Activated CD8-positive, alpha-beta memory T cell treated with anti-CD3 and anti-CD28 coated beads for 1 hour (primary cell): ENCODE data around the gene XRCC4.
"Not testable (repeated sequence)": the region's sequence is repeated elsewhere in the genome, so short reads cannot be mapped to it uniquely, and the experiment has no call there.

Experiments used
- DNase-seq, 2 donors: peaks; one replicate each; pipeline ENCODE4 v3.0.0-alpha.2; 2020; ENCODE audit warnings: low read depth in 1 of 2; ENCODE audit errors: extremely low read depth in 1 of 2

The XRCC4 gene

DNA sequence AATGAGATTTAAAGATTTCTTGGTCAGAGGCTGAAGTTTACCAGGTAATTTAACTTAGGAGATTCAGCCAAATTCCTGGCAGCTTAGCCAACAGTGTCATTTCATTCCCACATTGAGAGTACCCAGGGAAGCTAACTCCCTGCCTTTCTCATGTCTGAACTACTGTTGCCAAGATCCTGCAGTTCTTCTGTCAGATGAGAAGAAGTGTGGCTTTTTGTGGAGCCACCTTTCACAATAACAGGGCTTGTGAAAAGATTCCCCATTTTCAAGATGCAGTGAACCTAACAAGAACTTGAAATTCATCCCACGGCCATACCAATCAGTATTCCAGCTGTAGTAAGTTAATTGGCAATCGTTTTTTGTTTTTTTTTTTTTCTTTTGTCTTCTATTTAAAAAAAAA lies 176.4 kb downstream of the XRCC4 start:
- DNase-seq: no peak

DNA sequence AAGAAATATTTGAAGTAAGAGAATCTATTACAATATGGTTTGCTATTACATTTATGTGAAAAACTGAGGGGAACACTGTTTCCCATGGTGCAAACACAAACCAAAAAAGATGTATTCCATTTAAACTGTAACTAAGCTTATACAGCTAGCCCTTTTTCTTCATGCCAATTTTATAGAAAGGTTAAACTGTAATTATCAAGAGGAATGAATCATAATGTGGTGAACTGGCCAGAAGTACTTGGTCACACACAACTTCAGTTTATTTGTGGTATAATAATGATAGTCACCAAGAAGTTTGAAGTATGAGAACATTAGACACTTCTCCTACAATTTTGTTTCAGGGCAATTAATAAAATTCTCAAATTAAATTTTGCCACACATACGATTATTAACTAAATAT lies 177.9 kb downstream of the XRCC4 start:
- DNase-seq: no peak

DNA sequence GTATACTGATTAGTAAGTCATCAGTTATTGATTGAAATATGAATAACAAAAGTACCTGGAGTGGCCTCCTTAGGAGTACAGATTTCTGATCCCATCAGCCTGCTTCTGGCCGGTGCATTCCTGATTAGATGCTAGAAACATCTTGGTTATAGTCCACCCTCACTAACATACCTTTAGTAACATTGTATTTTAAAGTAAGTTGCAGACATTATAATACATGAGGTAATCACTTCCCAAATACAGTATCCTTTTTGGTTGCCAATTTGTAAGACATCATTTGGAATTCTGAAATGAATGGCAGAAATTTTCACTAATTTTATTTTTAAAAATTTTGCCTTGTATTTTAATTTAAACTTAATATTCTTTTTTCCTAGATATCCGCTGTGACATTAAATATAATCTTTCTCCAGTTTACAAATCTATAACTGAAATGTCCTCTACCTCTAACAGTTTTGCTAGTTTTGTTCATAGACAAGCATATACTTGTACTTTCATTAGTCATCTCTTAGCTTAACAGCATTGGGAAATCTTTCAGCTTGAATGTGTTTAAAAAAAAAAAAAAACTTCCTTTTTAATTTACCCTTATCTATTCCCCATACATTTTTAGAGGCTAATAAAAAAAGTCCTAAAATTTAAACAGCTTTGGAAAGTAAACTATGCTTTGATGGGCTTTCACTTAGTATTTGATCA lies 178.9 kb downstream of the XRCC4 start:
- no peak for DNase-seq

DNA sequence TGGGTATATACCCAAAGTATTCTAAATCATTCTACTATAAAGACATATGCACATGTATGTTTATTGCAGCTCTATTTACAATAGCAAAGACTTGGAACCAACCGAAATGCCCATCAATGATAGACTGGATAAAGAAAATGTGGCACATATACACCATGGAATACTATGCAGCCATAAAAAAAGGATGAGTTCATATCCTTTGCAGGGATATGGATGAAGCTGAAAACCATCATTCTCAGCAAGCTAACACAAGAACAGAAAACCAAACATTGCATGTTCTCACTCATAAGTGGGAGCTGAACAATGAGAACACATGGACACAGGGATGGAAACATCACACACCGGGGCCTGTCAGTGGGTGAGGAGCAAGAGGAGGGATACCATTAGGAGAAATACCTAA lies 180.3 kb downstream of the XRCC4 start:
- DNase-seq: not testable (repeated sequence)

DNA sequence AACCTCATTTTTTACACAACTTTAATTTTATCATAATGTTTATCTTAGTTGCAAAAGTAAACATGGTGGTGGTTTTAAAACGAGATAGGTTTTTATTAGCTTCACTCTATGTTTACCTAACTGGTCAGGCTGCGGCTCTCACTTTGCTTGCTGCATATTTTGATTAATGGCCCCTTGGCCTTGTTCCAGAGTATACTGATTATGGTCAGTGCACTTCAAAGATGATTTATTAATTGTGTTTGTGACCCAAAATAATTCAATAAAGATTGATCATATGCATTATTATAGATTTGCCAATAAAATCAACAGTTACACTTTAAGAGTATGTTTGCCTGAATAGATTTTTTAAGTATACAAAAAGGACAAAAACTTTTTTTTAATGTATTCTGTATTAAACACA lies 188.0 kb downstream of the XRCC4 start:
- no peak for DNase-seq

DNA sequence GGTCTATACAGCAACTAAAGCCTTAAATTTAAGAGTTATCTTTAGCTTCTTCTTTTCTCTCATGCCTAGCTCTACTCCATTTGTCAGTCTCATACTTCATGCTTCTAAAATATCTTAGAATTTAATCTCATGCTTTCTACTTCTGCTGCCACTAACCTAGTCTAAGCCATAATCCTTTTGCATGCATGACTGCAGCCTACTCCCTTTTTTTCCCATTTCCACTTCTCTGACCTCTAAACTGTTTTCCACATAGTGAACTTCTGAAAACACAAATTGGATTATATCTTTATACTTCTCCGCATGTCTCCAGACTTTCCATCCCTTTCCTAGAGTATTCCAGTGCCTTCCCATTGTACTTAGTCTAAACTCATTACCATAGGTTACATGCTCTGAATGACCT lies 193.0 kb downstream of the XRCC4 start:
- no peak for DNase-seq

DNA sequence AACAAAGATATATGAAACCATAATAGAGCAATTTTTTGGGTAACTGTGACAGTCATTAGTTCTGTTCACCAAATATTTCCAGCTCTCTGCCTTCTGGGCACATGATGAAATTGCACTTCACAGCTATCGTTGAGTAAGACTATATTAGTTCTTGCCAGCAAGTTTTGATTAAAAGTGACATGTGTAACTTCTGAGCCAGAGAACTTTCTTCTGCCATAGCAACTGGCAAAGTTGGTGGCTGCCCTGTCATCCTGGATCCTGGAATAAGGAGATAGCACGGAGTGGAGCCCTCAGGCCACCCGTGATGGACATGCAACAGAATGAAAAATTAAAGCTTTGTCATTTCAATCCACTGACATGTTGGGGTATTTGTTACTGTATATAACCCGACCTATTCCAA lies 199.8 kb downstream of the XRCC4 start:
- no peak for DNase-seq

DNA sequence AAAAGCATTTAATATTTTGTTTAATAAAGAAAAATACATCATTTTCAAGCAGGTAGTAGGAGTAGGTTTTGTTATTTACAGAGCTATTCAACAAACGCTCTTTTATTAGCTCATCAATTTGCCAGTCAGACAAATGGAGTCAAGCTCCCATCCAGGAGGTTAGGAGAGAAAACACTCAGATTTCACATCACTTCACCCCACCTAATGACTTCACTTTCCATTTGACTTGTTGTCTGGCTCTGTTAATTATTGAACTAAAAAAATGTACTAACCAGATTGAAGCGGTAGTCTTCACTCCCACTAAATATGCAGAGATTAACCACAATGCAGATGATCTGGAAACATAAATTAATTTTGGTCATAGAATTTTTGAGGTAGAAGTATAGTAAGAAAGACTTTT lies 200.6 kb downstream of the XRCC4 start:
- no peak for DNase-seq

DNA sequence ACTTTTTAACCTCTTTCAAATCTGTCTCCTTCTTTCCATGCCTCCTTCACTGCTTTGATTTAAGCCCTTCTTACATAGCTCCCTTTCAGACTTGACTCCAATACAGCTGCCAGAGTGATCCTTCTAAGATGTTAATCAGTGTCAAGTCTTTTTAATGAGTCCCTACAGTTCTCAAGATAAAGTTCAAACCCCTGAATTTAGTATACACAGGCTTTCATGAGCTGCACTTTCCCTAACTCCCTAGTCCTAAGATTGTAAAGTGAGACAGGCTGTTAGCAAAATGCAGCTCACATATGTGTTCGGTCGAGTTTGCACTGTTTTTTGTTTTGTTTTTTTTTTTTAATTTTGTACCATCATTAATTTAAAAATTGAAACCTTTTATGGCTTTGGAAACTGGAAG lies 203.8 kb downstream of the XRCC4 start:
- no peak for DNase-seq

DNA sequence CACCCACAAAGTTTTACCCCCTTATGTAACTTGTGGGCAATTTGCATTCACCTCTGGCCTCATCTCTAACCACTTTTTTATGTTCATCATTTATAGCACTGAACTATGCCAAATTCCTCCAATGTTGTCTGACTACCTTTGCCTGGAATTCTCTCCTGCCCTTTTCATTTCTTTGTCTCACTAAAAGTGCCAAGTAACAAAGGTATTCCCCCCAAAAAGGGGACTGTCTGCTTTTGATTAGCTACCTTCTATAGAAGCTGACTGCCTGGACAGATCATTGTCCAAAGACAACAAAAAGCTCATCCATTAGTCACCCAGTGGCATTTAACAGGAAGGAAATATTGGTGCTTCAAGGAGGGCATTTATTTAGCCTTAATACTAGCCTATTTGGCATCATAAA lies 204.3 kb downstream of the XRCC4 start:
- DNase-seq: no peak

DNA sequence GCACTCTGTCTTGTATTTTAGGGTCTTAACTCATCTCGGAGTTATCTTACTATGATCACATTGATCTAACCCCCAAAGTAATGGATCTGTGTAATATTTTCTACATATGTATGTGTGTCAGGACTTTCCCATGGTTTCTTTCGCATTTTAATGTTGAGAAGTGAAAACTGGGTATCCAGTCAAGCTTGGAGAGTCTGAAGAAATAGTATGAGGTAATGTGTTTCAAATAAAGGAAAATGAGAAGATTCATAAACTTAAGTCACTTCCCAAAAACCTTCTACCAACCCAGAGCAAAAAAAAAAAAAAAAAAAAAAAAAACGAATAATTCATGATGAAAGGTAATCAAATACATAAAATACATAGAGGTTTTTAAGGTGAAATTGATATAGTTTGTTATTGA lies 206.4 kb downstream of the XRCC4 start:
- DNase-seq: no peak

DNA sequence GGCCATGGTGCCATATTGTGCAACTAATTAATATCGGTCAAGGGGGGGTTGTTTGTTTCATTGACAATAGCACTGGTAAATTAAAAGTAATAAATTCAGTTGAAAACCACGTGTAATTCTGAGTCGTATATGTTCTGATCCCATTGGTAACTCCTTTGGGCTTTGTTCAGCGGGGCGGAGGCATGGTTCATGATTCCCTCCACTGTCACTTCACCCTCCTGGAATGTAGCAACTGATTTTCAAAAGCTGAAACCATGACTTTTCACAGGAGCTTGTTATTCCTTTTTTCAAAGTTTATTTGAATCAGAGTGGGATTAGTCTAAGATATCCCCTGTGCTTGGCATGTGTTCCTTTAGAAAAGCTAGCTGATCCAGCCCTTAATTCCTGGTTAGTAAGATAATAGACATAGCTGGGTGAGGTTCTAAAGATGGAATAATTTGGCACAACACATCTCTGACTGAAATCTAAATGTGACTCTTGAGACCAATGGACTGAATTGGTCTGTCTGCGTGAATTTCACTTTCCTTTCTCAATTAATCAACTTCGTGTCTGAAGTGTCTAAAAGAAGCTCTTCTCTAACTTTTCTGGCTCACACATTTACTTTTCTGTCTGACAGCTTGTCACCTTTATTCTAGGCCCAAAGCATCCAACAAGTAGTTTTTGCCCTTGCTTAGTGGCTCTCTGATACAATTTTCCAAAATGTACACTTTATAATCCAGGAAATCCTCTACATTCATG lies 208.5 kb downstream of the XRCC4 start:
- DNase-seq: no peak

DNA sequence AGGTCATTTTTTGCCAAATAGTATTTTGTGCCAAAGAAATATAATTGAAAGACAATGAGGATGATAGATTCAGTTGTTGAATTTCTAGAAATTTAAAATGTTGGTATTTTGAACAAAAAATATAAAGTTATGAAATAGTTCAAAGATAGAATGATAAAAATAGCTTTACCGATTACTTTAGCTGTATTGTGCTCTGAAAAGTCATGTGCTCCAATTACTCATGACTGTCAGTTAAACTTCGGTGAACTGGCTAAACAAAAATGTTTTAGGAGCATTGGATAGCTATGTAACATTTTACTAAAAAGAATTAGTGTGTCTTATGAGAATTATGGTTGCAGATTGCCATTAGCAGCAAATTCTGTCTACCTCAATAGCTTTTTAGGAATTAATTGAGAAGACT lies 216.9 kb downstream of the XRCC4 start:
- DNase-seq: no peak

DNA sequence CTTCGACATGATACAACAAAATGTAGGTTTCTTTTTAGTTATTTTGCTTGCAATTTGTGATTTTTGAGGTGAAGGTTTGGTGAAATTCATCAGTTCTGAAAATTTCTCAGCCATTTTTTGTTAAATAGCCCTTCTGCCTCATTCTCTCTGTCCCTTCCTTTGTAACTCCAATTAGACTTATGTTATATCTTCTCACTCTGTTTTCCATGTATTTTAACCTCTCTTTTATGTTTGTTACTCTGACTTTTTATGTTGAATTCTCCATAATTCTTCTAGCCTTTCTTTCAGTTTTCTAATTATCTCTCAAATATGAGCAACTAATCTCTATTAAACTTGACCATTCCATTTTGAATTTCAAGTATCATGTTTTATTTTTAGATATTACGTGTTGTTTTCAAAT lies 222.0 kb downstream of the XRCC4 start:
- DNase-seq: no peak

DNA sequence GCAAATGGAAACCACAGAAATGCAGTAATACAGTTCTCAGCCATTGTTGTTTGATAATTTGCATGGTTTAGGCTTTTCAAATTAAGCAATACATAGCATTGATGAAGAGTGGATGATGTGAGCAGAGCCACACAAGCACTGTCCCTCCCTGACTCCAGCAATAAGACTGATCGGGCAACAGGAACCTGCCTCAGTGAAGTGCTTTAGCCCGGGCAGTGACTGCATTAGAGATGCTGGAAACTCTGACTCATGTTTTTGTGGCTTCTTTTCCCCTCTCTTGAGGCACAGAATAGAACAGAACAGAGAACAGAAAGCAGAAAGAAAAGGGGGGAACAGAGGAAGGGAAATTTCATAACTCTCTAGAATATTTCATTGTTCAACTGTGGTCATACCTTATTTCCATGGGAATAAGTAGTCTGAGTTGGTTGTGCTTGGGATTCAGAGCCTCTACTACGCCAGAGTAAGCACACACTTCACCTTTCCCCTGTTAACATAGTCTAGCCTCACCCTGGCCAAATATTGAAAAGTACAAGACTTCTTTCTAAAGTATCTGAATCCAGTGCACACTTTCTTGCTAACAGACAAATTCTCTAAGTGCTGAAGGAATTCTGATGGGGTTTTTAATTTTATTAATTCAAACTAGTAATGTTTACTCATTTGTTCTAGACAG lies 229.4 kb downstream of the XRCC4 start:
- no peak for DNase-seq

DNA sequence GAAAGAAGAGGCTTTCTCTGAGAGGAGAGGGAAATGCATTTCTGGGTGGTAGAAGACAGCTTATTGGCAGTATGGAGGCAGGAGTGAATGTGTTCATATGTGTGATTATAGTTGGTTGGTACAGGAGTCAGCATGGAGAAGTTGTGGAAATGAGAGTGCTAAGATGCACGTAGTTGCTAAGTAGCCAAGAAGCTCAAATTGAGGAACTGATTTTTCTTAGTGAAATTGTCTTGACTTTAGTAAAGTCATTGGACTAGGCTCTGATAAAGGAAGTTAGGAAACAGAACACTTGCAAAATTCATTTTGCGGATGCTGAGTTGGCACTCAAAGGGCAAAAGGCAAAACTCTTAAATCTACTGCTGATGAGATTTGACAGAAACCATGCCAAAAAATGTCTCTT lies 235.3 kb downstream of the XRCC4 start:
- DNase-seq: no peak

DNA sequence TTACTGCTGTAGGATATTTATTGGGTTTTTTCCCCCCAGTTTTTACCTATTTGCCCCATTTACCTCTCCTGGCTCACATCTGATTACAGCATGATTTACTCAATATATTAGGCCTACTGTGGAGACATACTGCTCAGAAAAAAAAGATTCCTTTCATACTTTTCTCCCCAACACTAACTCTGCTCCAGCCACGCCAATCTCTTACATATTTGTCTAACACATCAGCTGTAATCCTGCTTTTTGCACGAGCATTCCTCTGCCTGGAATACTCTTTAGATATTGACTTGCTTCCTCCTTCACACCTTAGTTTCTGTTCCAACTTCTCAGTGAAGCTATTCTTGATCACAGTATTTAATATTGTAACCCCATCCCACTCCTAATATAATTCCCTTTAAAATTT lies 236.1 kb downstream of the XRCC4 start:
- no peak for DNase-seq

DNA sequence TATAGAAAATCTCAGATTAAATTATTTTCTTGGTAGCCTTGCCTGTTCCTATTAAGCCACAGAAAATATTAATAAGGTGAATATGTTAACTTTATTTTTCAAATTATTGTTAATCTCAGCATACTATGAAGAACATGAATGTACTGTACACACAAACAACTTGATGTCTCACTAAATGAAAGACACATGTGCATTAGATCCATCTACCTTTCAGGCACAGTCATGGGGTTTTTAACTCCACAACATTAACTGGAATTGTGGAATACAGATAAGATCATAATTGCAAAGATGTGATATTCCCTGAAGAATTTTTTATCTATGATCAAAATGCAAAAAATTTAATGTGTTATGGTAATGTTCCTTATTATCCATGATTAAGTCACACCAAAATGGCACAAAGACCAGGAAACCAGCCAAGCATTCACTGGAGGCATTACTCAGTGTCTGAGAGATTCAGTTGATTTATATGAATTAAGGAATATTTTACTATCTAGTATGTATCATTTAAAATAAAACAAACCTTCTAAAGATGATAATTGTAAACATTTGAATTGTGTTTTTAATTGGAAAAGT lies 244.2 kb downstream of the XRCC4 start:
- no peak for DNase-seq

DNA sequence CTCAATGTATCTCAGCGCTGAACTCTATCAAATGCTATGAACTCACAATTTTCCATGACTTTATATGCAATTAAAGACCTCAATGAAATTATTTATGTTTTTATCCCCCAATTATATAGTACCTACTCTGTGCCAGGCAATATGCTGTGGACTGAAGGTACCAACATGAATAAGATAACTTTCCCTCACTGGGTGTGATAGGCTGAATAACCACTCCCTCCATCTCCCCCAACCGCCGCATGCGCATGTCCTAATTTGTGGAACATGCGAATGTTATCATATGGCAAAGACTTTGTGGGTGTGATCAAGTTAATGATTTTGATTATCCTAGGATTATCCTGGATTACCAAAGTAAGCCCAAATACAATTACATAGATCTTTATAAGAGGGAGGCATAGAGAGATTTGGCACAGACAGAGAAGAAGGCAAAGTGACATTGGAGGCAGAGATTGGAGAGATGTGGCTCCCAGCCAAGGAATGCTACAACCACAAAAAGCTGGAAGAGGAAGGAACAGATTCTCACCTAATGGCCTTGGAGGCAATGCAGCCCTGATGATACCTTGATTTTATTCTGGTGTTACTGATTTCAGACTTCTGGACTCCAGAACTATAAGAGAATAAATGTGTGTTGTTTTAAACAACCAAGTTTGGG lies 245.1 kb downstream of the XRCC4 start:
- DNase-seq: no peak

DNA sequence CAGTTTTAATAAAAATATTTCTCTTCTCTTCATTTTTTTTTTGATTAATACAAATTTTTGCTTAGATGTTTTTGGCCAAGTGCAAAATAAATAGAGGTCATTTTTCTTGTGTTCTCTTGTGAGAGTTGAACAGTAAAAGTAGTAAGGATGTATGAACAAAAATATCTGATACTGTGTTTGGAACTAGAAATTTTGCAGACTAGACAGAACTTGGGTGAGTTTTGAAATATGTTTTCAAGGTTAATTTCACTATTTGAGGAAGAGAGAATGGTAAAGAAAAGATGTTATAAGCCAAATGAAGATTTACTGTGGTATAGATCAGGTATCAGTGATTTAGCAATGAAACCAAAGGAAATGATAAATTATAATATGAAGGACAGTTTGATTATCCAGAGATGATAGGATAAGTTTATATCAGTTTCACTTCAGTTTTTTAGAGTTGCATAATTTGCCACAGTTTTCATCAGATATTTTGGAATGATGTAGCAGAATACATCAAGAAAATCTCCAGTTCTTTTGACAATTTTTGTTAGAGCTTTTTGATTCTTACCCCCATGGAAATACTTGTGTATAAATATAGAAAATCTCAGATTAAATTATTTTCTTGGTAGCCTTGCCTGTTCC lies 246.3 kb downstream of the XRCC4 start:
- DNase-seq: no peak

DNA sequence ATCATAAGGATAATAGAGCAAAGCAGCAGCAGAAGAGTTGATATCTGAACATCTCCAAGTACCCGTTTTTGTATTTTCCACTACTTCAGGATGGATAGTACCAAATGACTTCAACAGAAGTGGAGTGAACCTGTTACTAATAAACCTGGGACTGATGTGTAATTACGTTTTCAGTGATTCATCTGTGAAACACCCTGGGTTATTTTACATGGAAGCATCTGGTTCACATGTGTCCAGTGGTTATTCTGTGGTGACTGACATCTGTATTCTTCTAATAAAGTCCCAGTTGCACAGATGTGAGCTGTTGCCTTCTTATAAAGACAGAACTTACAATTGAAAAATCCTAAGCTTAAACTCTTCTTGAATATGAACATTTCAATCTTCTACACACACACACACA lies 254.5 kb downstream of the XRCC4 start:
- no peak for DNase-seq
